ENCODE data around the gene HTR1E. TPM values are rescaled to one million over a fixed set of nuclear protein-coding genes. Genes with fewer than 3 reads are reported as not detected.

HTR1E gene, protein sequence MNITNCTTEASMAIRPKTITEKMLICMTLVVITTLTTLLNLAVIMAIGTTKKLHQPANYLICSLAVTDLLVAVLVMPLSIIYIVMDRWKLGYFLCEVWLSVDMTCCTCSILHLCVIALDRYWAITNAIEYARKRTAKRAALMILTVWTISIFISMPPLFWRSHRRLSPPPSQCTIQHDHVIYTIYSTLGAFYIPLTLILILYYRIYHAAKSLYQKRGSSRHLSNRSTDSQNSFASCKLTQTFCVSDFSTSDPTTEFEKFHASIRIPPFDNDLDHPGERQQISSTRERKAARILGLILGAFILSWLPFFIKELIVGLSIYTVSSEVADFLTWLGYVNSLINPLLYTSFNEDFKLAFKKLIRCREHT
- not detected in 5 replicates for total RNA-seq (2022; extraction: Qiagen RNA extraction)

DNA sequence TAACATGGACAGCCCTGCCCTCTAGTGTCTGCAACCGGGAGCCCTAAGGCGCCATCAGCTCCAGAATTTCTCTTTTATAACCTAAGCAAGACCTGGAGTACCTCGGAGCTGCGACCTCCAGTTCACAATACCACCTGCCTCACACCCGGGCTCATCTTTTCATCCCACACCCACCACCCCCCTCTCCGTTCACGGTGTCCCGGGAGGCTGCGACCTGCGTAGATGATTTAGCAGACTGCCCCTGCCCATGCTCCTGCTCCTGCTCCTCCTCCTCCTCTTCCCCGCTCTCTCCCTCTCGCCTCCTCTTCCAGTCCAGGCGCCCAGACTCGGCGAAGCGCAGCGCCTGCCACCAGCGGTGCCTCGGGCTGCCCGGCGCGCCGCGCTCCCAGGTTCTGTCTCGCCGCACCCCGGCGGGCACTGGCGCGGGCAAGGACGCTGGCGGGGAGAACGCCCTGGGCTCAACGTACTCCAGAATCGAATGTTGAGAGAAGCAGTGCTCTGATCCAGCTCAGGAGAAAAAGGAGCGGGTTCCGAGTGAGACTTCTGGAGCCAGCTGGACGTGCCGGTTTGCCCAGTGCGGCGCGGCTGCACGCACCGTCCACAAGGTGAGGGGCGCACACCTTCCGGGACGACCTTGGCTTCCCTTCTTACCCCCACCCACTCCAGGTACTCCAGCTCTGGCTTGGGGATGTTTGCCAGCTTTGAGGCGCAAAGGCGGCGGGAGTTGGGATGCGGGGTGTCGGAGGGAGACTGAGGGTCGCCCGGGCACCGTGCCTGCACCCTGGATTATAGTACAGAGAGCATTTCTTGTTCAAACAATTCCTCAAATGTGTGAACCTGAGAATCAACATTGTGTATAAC lies at the start of gene HTR1E:
TSS of gene HTR1E (plus strand) at position 310 of the 861 bp plus-strand sequence. CDS start 77,807 bp downstream, outside the sequence.

Other genes with a start within 250 kb of the HTR1E start
- gene CGA, start 157.6 kb downstream of the HTR1E start, total RNA-seq (2022; extraction: Qiagen RNA extraction): 0.34 to 0.58 TPM (median 0.37 TPM) in 5 replicates
- gene ZNF292, start 218.0 kb downstream of the HTR1E start, total RNA-seq (2022; extraction: Qiagen RNA extraction): 2.5 to 4.8 TPM (median 2.8 TPM) in 5 replicates

Data from A549 treated with AZD2906 at 1 μM for 4 hours (cell line).